K562 (cell line): Measurements from ENCODE around the gene RRBP1. TPM values are rescaled to one million over a fixed set of nuclear protein-coding genes. Genes with fewer than 3 reads are reported as not detected.

Experiments used
- ATAC-seq: fragments of 200-7000 bp; cut with Tn5 transposase; 3 replicates; pipeline ENCODE4 v1.9.1; 2020; ENCODE audit warnings: moderate library complexity
- BruUV-seq: library from RNA; stranded (reverse); fragments of 400-500 nt; replicated peaks from 2 replicates; lab custom pipeline; 2021; lab: Mats Ljungman, UMichigan
- CTCF ChIA-PET: fragments of 300-600 bp; formaldehyde crosslinking; extraction: SDS; loops from one replicate; lab custom pipeline; 2021; ENCODE audit warnings: low intra/inter-chr PET ratio; lab: Yijun Ruan, JAX
- POLR2A ChIA-PET: fragments of 300-600, 350-650 bp; sonication (Branson Sonifier 250); formaldehyde crosslinking; extraction: SDS; loops from one replicate; lab custom pipeline; 2021; ENCODE audit warnings: antibody characterized with exemption, inconsistent platforms; lab: Yijun Ruan, JAX
- DNase-seq, 4 experiments: peaks; one replicate each; pipeline versions ENCODE4 v3.0.0 to v3.0.0-alpha.2; 2011 to 2018; ENCODE audit warnings: low spot score in 3 of 4, mixed read lengths in 3 of 4; ENCODE audit errors: extremely low read depth in 1 of 4
- FAIRE-seq: peaks from 2 replicates; lab custom pipeline; 2011; peaks lifted over from hg19 to GRCh38; lab: Jason Lieb, UNC
- H2AFZ ChIP-seq: 2 replicates; pipeline ENCODE4 v1.6.0; 2011; ENCODE audit warnings: low read depth, low read length, control low read depth, inconsistent platforms
- H3K27ac ChIP-seq: fragments of 200-600 bp; 3 replicates; pipeline ENCODE4 v1.8.0; 2011; ENCODE audit warnings: low read depth, mild to moderate bottlenecking, control low read depth, inconsistent platforms, low read length, moderate library complexity, mixed read lengths; ENCODE audit errors: extremely low read depth
- H3K27me3 ChIP-seq, 2 experiments: fragments of 300-600 bp in 1 of 2; 2 replicates in 1 of 2; 3 replicates in 1 of 2; pipeline versions ENCODE4 v1.6.0 to v1.8.0; 2011; ENCODE audit warnings: inconsistent platforms in 2 of 2, low read length in 2 of 2, mild to moderate bottlenecking in 1 of 2, mixed read lengths in 1 of 2, moderate library complexity in 1 of 2; ENCODE audit not compliant: control insufficient read depth in 2 of 2, insufficient read depth in 2 of 2
- H3K36me3 ChIP-seq: fragments of 300-600 bp; 3 replicates; pipeline ENCODE4 v1.8.0; 2011; ENCODE audit warnings: mild to moderate bottlenecking, low read length, inconsistent platforms; ENCODE audit not compliant: control insufficient read depth, insufficient read depth
- H3K4me1 ChIP-seq, 2 experiments: fragments of 200-600 bp in 1 of 2; replicated peaks in 1 of 2; 2 replicates in 1 of 2; 3 replicates in 1 of 2; pipeline versions ENCODE4 v1.5.1 to v1.8.0; 2011; ENCODE audit warnings: inconsistent platforms in 2 of 2, low read length in 2 of 2, mild to moderate bottlenecking in 1 of 2, mixed read lengths in 1 of 2, moderate library complexity in 1 of 2; ENCODE audit not compliant: control insufficient read depth in 2 of 2, insufficient read depth in 2 of 2
- H3K4me2 ChIP-seq: 2 replicates; pipeline ENCODE4 v1.6.1; 2011; ENCODE audit warnings: low read length, control low read depth, inconsistent platforms, mixed read lengths; ENCODE audit not compliant: insufficient read depth
- H3K4me3 ChIP-seq: fragments of 200-600 bp; sonication (generic), shearing (Covaris generic); 2 replicates; pipeline ENCODE4 v1.5.1; 2016; ENCODE audit warnings: control low read depth, inconsistent platforms
- H3K79me2 ChIP-seq: fragments of 200-600 bp; 3 replicates; pipeline ENCODE4 v1.8.0; 2011; ENCODE audit warnings: low read length, inconsistent platforms; ENCODE audit not compliant: control insufficient read depth, insufficient read depth
- H3K9ac ChIP-seq, 2 experiments: 2 replicates each; pipeline versions ENCODE4 v1.6.0 to v1.6.1; 2011; ENCODE audit warnings: low read depth in 2 of 2, low read length in 2 of 2, control low read depth in 1 of 2, inconsistent platforms in 1 of 2, mild to moderate bottlenecking in 1 of 2, mixed read lengths in 1 of 2; ENCODE audit not compliant: insufficient read depth in 1 of 2
- H3K9me1 ChIP-seq: one replicate; pipeline ENCODE4 v1.6.0; 2011; ENCODE audit warnings: inconsistent platforms, mild to moderate bottlenecking, low read length, moderate library complexity; ENCODE audit not compliant: control insufficient read depth, insufficient read depth
- H3K9me3 ChIP-seq: replicated peaks from 2 replicates; pipeline ENCODE4 v1.5.1; 2011; ENCODE audit warnings: low read depth, low read length, inconsistent platforms; ENCODE audit not compliant: control insufficient read depth, insufficient read depth
- H4K20me1 ChIP-seq: replicated peaks from 2 replicates; pipeline ENCODE4 v1.6.1; 2011; ENCODE audit warnings: low read length, inconsistent platforms, mixed read lengths; ENCODE audit not compliant: control insufficient read depth, insufficient read depth
- CEBPZ ChIP-seq: fragments of 150-350 bp; IDR thresholded peaks from 2 replicates; pipeline ENCODE4 v1.6.1; 2014; ENCODE audit warnings: low read depth, mild to moderate bottlenecking, low read length, borderline replicate concordance
- GATAD2B ChIP-seq: fragments of 450-650 bp; IDR thresholded peaks from 2 replicates; pipeline ENCODE4 v1.6.1; 2017; ENCODE audit warnings: mild to moderate bottlenecking, borderline replicate concordance
- HDGF ChIP-seq: fragments of 450-650 bp; IDR thresholded peaks from 2 replicates; pipeline ENCODE4 v1.6.1; 2016
- POLR2AphosphoS2 ChIP-seq: IDR thresholded peaks from 2 replicates; pipeline ENCODE4 v1.6.1; 2012; ENCODE audit warnings: low read length, improper control_type of control experiment
- RB1 ChIP-seq: fragments of 450-650 bp; IDR thresholded peaks from 2 replicates; pipeline ENCODE4 v1.6.1; 2017; ENCODE audit warnings: low read depth, mild to moderate bottlenecking
- YBX1 ChIP-seq: fragments of 450-650 bp; IDR thresholded peaks from 2 replicates; pipeline ENCODE4 v1.7.1; 2016; ENCODE audit warnings: mild to moderate bottlenecking
- ZNF444 ChIP-seq: fragments of 250-450 bp; sonication (Bioruptor Pico); IDR thresholded peaks from 2 replicates; pipeline ENCODE4 v1.4.0; 2020; ENCODE audit warnings: mild to moderate bottlenecking, moderate library complexity
- ZNF518B ChIP-seq: fragments of 250-450 bp; sonication (Bioruptor Pico); IDR thresholded peaks from 2 replicates; pipeline ENCODE4 v1.5.0; 2021; ENCODE audit warnings: mild to moderate bottlenecking, moderate library complexity
- WGBS: fragments of 100-300 bp; shearing (Covaris generic); methylation state at CpG from one replicate; pipeline ENCODE4 v1.1.6; 2016; ENCODE audit warnings: low coverage, mixed read lengths; ENCODE audit not compliant: insufficient coverage; ENCODE audit errors: missing lambda C conversion rate; 5-methylcytosine and 5-hydroxymethylcytosine counted together
- in situ Hi-C: fragments of 300-500 bp; cut with MboI; formaldehyde crosslinking; loops from 4 replicates; pipeline ENCODE4 v1.15.0; 2018; ENCODE audit warnings: inconsistent platforms, mixed read lengths
- intact Hi-C: fragments of 100-400 bp; cut with micrococcal nuclease; formaldehyde crosslinking; loops from 2 replicates; pipeline ENCODE4 v1.14.2; 2022
- polyA plus RNA-seq, 8 experiments: library from polyadenylated mRNA; depleted of rRNA in 4 of 8; stranded (reverse) in 5 of 8; unstranded in 3 of 8; fragments of >200 nt; fragmentation: Nextera tagmentation in 2 of 8; fragmentation: Illumina TruSeq in 1 of 8; extraction: Ambion mirVana in 2 of 8; extraction: Trizol in 1 of 8; gene quantifications; 2 replicates each; pipeline versions ENCODE4 v1.2.1 to v1.2.3, GENCODE V29; 2011 to 2014; ENCODE audit warnings: inconsistent platforms in 1 of 8, missing spikeins in 1 of 8
- total RNA-seq, 7 experiments: library from RNA; depleted of rRNA in 6 of 7; stranded (reverse); fragments of >200 nt in 6 of 7; fragmentation: Illumina TruSeq in 2 of 7; extraction: Trizol in 2 of 7; gene quantifications; 2 replicates each; pipeline versions ENCODE4 v1.2.1 to v1.2.3, GENCODE V29; 2011 to 2021; ENCODE audit warnings: low replicate concordance in 1 of 7
- TF ChIP-seq, protein P1 (sequence below), 2 experiments: fragments of 450-650 bp; IDR thresholded peaks; 2 replicates each; pipeline ENCODE4 v1.6.1; 2016
- TF ChIP-seq, protein P2 (sequence below): fragments of 450-650 bp; conservative IDR thresholded peaks from 2 replicates; pipeline ENCODE4 v1.6.1; 2016; ENCODE audit warnings: missing genetic modification characterization, low read depth, mild to moderate bottlenecking, missing compliant biosample characterization, moderate library complexity

Gene RRBP1
- total and polyA plus RNA-seq, 9 of the 15 experiments (the other 6 are each of a cell fraction or from before 2014, with no cell fraction given): 0.84 to 32.0 (median 17.6) TPM

GRCh38 chr20:17614812-17615644 lies 67.0 kb downstream of the RRBP1 start:
- in situ Hi-C loops: loop anchor here (5.0 kb wide), 1 partner anchor 73 kb away; no protein-coding TSS in a partner anchor
- H3K36me3 ChIP-seq: peaks cover 33% of the 10 kb centered on the region; the same call in 1 of the 3 replicates
- TF ChIP-seq YBX1 (no peak), CEBPZ (no peak), HDGF (no peak), ZNF518B (CRISPR knock-in tag) (no peak), POLR2AphosphoS2 (no peak), RB1 (no peak), GATAD2B (no peak), ZNF444 (CRISPR knock-in tag) (no peak)
- TF ChIP-seq, protein P1, sequence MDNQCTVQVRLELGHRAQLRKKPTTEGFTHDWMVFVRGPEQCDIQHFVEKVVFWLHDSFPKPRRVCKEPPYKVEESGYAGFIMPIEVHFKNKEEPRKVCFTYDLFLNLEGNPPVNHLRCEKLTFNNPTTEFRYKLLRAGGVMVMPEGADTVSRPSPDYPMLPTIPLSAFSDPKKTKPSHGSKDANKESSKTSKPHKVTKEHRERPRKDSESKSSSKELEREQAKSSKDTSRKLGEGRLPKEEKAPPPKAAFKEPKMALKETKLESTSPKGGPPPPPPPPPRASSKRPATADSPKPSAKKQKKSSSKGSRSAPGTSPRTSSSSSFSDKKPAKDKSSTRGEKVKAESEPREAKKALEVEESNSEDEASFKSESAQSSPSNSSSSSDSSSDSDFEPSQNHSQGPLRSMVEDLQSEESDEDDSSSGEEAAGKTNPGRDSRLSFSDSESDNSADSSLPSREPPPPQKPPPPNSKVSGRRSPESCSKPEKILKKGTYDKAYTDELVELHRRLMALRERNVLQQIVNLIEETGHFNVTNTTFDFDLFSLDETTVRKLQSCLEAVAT (IDR thresholded peaks at IDR 0.05): no peak
- TF ChIP-seq, protein P2, sequence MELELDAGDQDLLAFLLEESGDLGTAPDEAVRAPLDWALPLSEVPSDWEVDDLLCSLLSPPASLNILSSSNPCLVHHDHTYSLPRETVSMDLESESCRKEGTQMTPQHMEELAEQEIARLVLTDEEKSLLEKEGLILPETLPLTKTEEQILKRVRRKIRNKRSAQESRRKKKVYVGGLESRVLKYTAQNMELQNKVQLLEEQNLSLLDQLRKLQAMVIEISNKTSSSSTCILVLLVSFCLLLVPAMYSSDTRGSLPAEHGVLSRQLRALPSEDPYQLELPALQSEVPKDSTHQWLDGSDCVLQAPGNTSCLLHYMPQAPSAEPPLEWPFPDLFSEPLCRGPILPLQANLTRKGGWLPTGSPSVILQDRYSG (tag): no peak

More at GRCh38 chr20:17614812-17615644, 67.0 kb downstream of the RRBP1 start:
- Histone ChIP-seq H4K20me1 (no peaks in the 10 kb centered on the region; the same call in 1 of the 2 replicates), H3K9ac (no peak overlapping the region), H3K9me1 (no peaks in the 10 kb centered on the region), H2AFZ (no peak overlapping the region), H3K27me3 (no peaks in the 10 kb centered on the region), H3K4me1 (peaks cover 0 to 24% of the 10 kb centered on the region in 2 experiments; a peak in 2 of 5 replicates), H3K27ac (no peak overlapping the region), H3K9me3 (no peaks in the 10 kb centered on the region), H3K79me2 (no peaks in the 10 kb centered on the region), H3K4me2 (no peak overlapping the region), H3K4me3 (no peak overlapping the region)
- ATAC-seq: no peak
- BruUV-seq: no TSS peak
- ChIA-PET POLR2A (interaction anchor here (0.6 to 1.2 kb wide), 2 partner anchors 78 to 146 kb away, joined by 3 to 5 read pairs; no protein-coding TSS in a partner anchor), CTCF (no interaction called here)
- no peak for FAIRE-seq
- DNase-seq: no peak
- intact Hi-C loops: no loop called here
- WGBS: 86% methylated on average over 14 of the region's 32 CpGs
